Vagina (tissue), 2 donors: ENCODE measurements around the gene COL2A1. TPM values are rescaled to one million over a fixed set of nuclear protein-coding genes. Genes with fewer than 3 reads are reported as not detected.
A peak's percentile ranks its signal among the peaks of the same experiment; 100 is the strongest.

Source experiments
- DNase-seq, 2 donors: peaks; one replicate each; pipeline ENCODE4 v3.0.0-alpha.2; 2017; ENCODE audit errors: extremely low spot score in 2 of 2
- H3K27ac ChIP-seq: fragments of 200-600 bp; sonication (generic); one replicate; pipeline ENCODE4 v1.5.1; 2019
- H3K27me3 ChIP-seq: fragments of 200-600 bp; sonication (generic); one replicate; pipeline ENCODE4 v1.5.1; 2019
- H3K36me3 ChIP-seq, 2 donors: fragments of 200-600 bp; sonication (generic); one replicate each; pipeline ENCODE4 v1.5.1; 2017 to 2019
- H3K4me1 ChIP-seq: fragments of 200-600 bp; sonication (generic); one replicate; pipeline ENCODE4 v1.5.1; 2019
- H3K4me3 ChIP-seq, 2 donors: fragments of 200-600 bp; sonication (generic); 1 replicate in 1 of 2; 2 replicates in 1 of 2; pipeline ENCODE4 v1.5.1; 2016 to 2019
- H3K9me3 ChIP-seq: fragments of 200-600 bp; sonication (generic); one replicate; pipeline ENCODE4 v1.5.1; 2019
- CTCF ChIP-seq, 3 experiments: fragments of 450-650 bp in 2 of 3; fragments of 200-600 bp in 1 of 3; sonication (generic) in 1 of 3; IDR thresholded peaks; one replicate each; pipeline ENCODE4 v1.5.1; 2017 to 2019; ENCODE audit warnings: antibody characterized with exemption in 3 of 3, mild to moderate bottlenecking in 2 of 3, moderate library complexity in 2 of 3
- POLR2A ChIP-seq, 2 donors: fragments of 450-650 bp; IDR thresholded peaks; one replicate each; pipeline ENCODE4 v1.6.1; 2017; ENCODE audit warnings: antibody characterized with exemption in 2 of 2, mild to moderate bottlenecking in 2 of 2, moderate library complexity in 2 of 2
- POLR2AphosphoS5 ChIP-seq, 2 donors: sonication (generic); formaldehyde crosslinking; IDR thresholded peaks; one replicate each; pipeline ENCODE4 v1.9.0; 2017; ENCODE audit warnings: antibody characterized with exemption in 2 of 2, mild to moderate bottlenecking in 2 of 2, low read depth in 1 of 2; ENCODE audit not compliant: insufficient read depth in 1 of 2
- intact Hi-C: fragments of 100-400 bp; cut with DNase I; formaldehyde crosslinking; loops from one replicate; pipeline ENCODE4 v1.15.1; 2023
- total RNA-seq: library from RNA; depleted of rRNA; stranded (reverse); fragments of >200 nt; gene quantifications from one replicate; pipeline ENCODE4 v1.2.3, GENCODE V29; 2016

COL2A1 gene
- total RNA-seq, 1 donor from 2014 or later: not detected

GRCh38 chr12:48002773-48003218, 1.5 kb downstream of the COL2A1 start:
- H3K36me3 ChIP-seq: no peaks in the 10 kb centered on the region
- DNase-seq: no peak
- intact Hi-C loops: no loop called here

GRCh38 chr12:48002414-48002730, 1.9 kb downstream of the COL2A1 start:
- no peaks in the 10 kb centered on the region for H3K9me3 ChIP-seq
- TF ChIP-seq CTCF (IDR thresholded peaks at IDR 0.05): no peak
- no peak for TF ChIP-seq POLR2A (IDR thresholded peaks at IDR 0.05)
- TF ChIP-seq POLR2AphosphoS5 (IDR thresholded peaks at IDR 0.05; ENCODE audit: insufficient read depth in 1 of 2, low read depth in 1 of 2): no peak
- H3K27ac ChIP-seq: no peak overlapping the region
- no peak for DNase-seq
- peak overlapping the region; percentile 41 to 53 for H3K4me3 ChIP-seq
- H3K4me1 ChIP-seq: peaks cover 49% of the 10 kb centered on the region
- intact Hi-C loops: no loop called here
- no peaks in the 10 kb centered on the region for H3K36me3 ChIP-seq
- peaks cover 14% of the 10 kb centered on the region for H3K27me3 ChIP-seq

More at GRCh38 chr12:48002773-48003218, 1.5 kb downstream of the COL2A1 start:
- Histone ChIP-seq H3K27ac (no peak overlapping the region), H3K9me3 (no peaks in the 10 kb centered on the region), H3K4me3 (peak overlapping the region; percentile 41 to 53), H3K4me1 (peaks cover 49% of the 10 kb centered on the region), H3K27me3 (peaks cover 14% of the 10 kb centered on the region)
- no peak for TF ChIP-seq POLR2A (IDR thresholded peaks at IDR 0.05)
- TF ChIP-seq CTCF (IDR thresholded peaks at IDR 0.05): no peak
- no peak for TF ChIP-seq POLR2AphosphoS5 (IDR thresholded peaks at IDR 0.05; ENCODE audit: insufficient read depth in 1 of 2, low read depth in 1 of 2)

DNA sequence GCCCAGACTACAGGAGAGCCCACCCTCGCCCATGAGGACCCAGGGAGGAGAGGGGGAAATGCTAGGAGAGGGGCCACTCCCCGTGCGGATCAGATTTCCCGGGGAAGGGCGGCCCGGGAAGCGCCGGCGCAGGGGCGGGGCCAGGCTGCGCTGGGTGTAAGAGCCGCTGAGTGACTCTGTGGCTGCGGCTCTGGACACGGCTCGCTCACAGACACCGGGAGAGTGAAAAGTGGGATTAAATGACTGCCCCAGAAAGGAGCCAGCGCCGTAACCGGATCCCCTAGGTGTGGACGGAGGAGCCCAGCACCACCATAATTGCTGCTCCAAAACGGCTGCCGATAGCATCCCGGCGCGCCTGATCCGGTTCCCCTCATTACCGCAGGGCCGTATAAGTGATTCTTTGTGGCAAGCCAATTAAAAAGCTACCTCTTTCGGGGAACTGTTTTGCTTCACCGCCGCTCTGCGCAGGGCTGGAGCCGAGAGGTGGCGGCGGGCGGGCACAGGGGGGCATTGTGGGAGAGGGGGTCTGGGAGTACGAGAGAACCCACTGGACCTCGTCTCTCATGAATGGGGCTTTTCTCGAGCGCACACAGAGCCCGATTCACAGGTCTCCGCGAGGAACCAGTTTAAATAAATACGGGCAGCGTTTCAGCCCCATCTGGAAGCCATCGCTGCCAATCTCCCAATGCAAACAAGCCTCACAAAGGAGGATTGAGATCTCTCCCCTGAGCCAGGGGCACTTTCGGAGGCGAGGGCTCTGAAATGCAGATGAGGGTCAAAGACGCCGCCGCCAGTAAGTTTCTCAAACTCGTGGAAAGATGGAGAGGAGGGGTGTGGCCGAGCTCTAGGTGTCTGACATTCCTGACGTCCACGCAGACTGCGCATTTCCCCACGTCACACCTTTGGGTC, 2.5 kb downstream of the COL2A1 start:
- intact Hi-C loops: no loop called here
- no peaks in the 10 kb centered on the region for H3K36me3 ChIP-seq
- no peaks in the 10 kb centered on the region for H3K9me3 ChIP-seq
- DNase-seq: no peak
- H3K4me1 ChIP-seq: peaks cover 49% of the 10 kb centered on the region
- peak overlapping the region; percentile 41 to 53 for H3K4me3 ChIP-seq
- TF ChIP-seq POLR2AphosphoS5 (IDR thresholded peaks at IDR 0.05; ENCODE audit: insufficient read depth in 1 of 2, low read depth in 1 of 2): no peak
- TF ChIP-seq POLR2A (IDR thresholded peaks at IDR 0.05): no peak
- TF ChIP-seq CTCF (IDR thresholded peaks at IDR 0.05): no peak
- H3K27me3 ChIP-seq: peaks cover 14% of the 10 kb centered on the region
- peak overlapping the region; percentile 55 for H3K27ac ChIP-seq

DNA sequence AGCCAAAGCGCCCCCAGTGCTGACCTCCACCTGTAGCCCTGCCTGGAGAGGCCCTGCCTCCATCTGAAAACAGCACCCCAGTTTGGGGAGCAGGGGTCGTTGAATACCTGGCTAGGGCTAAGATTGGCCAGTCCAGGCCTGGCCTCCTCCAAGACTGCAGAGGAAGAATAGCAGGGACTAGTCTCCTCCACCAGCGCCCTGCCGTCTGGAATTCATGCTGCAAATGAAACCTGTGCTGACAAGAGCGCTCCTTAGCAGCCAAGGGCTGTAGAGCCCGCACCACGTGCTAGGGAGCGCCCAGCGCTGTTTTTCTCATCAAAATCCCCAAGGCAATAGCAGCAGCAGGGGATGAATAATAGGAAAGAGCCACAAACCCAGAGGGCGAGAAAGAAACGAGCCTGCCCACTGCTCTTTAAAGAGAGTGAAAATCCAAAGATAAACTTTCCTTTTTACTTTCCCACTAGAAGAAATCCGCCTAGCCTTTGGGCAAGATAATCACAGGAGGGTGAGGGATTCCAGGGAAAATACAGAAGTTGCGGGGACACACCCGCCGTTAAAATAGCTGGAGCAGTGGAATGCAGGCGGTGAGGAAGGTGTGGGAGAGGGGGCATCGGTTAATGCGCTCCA, 3.3 kb downstream of the COL2A1 start:
- TF ChIP-seq CTCF (IDR thresholded peaks at IDR 0.05) (no peak), POLR2AphosphoS5 (IDR thresholded peaks at IDR 0.05; ENCODE audit: insufficient read depth in 1 of 2, low read depth in 1 of 2) (peak in 1 of 2 donors; percentile 12)
- Histone ChIP-seq H3K27me3 (peaks cover 14% of the 10 kb centered on the region), H3K4me3 (peak overlapping the region; percentile 41 to 53), H3K36me3 (no peaks in the 10 kb centered on the region), H3K27ac (peak overlapping the region; percentile 55), H3K4me1 (peaks cover 49% of the 10 kb centered on the region), H3K9me3 (no peaks in the 10 kb centered on the region)
- DNase-seq: no peak
- intact Hi-C loops: no loop called here

- Histone ChIP-seq H3K4me3 (no peak overlapping the region), H3K27ac (no peak overlapping the region), H3K27me3 (peaks cover 7% of the 10 kb centered on the region), H3K4me1 (peaks cover 47% of the 10 kb centered on the region), H3K9me3 (no peaks in the 10 kb centered on the region), H3K36me3 (no peaks in the 10 kb centered on the region)
- intact Hi-C loops: no loop called here
- DNase-seq: no peak
- no peak for TF ChIP-seq POLR2AphosphoS5 (IDR thresholded peaks at IDR 0.05; ENCODE audit: insufficient read depth in 1 of 2, low read depth in 1 of 2)
- TF ChIP-seq CTCF (IDR thresholded peaks at IDR 0.05): no peak
- no peak for TF ChIP-seq POLR2A (IDR thresholded peaks at IDR 0.05)
Measured at GRCh38 chr12:47999816-48000215, 4.5 kb downstream of the COL2A1 start.
